Transverse colon (tissue), 4 donors: Measurements from ENCODE around the gene PCDHGA1. TPM values are rescaled to one million over a fixed set of nuclear protein-coding genes. Genes with fewer than 3 reads are reported as not detected.

ENCODE experiments used
- DNase-seq: peaks from one replicate; pipeline ENCODE4 v3.0.0-alpha.2; 2019
- H3K27ac ChIP-seq, 4 donors: fragments of 200-600 bp; sonication (generic); 2 replicates each; pipeline ENCODE4 v1.5.1; 2016 to 2018; ENCODE audit warnings: inconsistent platforms in 4 of 4
- H3K27me3 ChIP-seq: fragments of 200-600 bp; sonication (generic); 2 replicates; pipeline ENCODE4 v1.5.1; 2017; ENCODE audit warnings: inconsistent platforms
- H3K36me3 ChIP-seq, 4 donors: fragments of 200-600 bp; sonication (generic); 2 replicates each; pipeline ENCODE4 v1.5.1; 2017 to 2019; ENCODE audit warnings: inconsistent platforms in 4 of 4
- H3K4me1 ChIP-seq, 4 donors: fragments of 200-600 bp; sonication (generic); 2 replicates each; pipeline ENCODE4 v1.5.1; 2017 to 2020; ENCODE audit warnings: inconsistent platforms in 4 of 4
- H3K4me3 ChIP-seq, 4 donors: fragments of 200-600 bp; sonication (generic); 1 replicate in 1 of 4; 2 replicates in 3 of 4; pipeline versions ENCODE4 v1.5.1 to v1.6.1; 2017 to 2019; ENCODE audit warnings: inconsistent platforms in 4 of 4
- H3K9me3 ChIP-seq, 2 donors: fragments of 200-600 bp; sonication (generic); 2 replicates each; pipeline ENCODE4 v1.5.1; 2017 to 2019; ENCODE audit warnings: inconsistent platforms in 2 of 2
- CTCF ChIP-seq, 5 experiments: fragments of 200-600 bp in 3 of 5; fragments of 450-650 bp in 2 of 5; sonication (generic) in 3 of 5; IDR thresholded peaks; 1 replicate in 2 of 5; 2 replicates in 3 of 5; pipeline ENCODE4 v1.5.1; 2016 to 2017; ENCODE audit warnings: antibody characterized with exemption in 5 of 5, inconsistent platforms in 3 of 5, mild to moderate bottlenecking in 2 of 5, moderate library complexity in 1 of 5
- EP300 ChIP-seq: sonication (generic); formaldehyde crosslinking; IDR thresholded peaks from one replicate; pipeline ENCODE4 v1.6.1; 2017; ENCODE audit warnings: antibody characterized with exemption, low read depth
- POLR2A ChIP-seq: fragments of 450-650 bp; IDR thresholded peaks from one replicate; pipeline ENCODE4 v1.6.1; 2016; ENCODE audit warnings: antibody characterized with exemption, mild to moderate bottlenecking, moderate library complexity
- POLR2AphosphoS5 ChIP-seq, 3 donors: sonication (generic); formaldehyde crosslinking; IDR thresholded peaks; one replicate each; pipeline ENCODE4 v1.6.1; 2016; ENCODE audit warnings: antibody characterized with exemption in 3 of 3
- WGBS, 2 donors: methylation state at CpG; one replicate each; pipeline ENCODE4 v1.1.5; 2018; ENCODE audit warnings: low coverage in 1 of 2; 5-methylcytosine and 5-hydroxymethylcytosine counted together
- in situ Hi-C, 4 donors: fragments of 200-750 bp; cut with MboI; loops; one replicate each; pipeline versions ENCODE4 v1.15.0 to v1.15.1; 2017; ENCODE audit warnings: low sequenced_read_pairs in 3 of 4, low pct_ligation_motif_present in 1 of 4, low pct_unique_long_range_greater_than_20kb in 1 of 4
- intact Hi-C: fragments of 100-400 bp; cut with DNase I; formaldehyde crosslinking; loops from one replicate; pipeline ENCODE4 v1.15.1; 2023; ENCODE audit warnings: low total_unique reads
- total RNA-seq, 4 donors: library from RNA; depleted of rRNA; stranded (reverse); fragments of >200 nt; gene quantifications; one replicate each; pipeline ENCODE4 v1.1.0, GENCODE V29; 2016

PCDHGA1 gene
- total RNA-seq, 4 donors from 2014 or later = 0.55 to 0.64 TPM; not detected in 2

- Histone ChIP-seq H3K4me3 (no peak overlapping the region), H3K27me3 (no peaks in the 10 kb centered on the region), H3K9me3 (peaks cover 65 to 83% of the 10 kb centered on the region in 2 donors), H3K36me3 (no peaks in the 10 kb centered on the region), H3K27ac (no peak overlapping the region), H3K4me1 (no peaks in the 10 kb centered on the region)
- no peak for DNase-seq
- in situ Hi-C loops = no loop called here
- WGBS, 2 donors = 74% methylated on average over 2 of the region's 2 CpGs
- intact Hi-C loops = no loop called here
- no peak for TF ChIP-seq POLR2AphosphoS5 (IDR thresholded peaks at IDR 0.05)
- TF ChIP-seq CTCF (IDR thresholded peaks at IDR 0.05) = no peak
- no peak for TF ChIP-seq POLR2A
- no peak for TF ChIP-seq EP300
Measured at GRCh38 chr5:141434006-141434405, 103.7 kb downstream of the PCDHGA1 start.

DNA sequence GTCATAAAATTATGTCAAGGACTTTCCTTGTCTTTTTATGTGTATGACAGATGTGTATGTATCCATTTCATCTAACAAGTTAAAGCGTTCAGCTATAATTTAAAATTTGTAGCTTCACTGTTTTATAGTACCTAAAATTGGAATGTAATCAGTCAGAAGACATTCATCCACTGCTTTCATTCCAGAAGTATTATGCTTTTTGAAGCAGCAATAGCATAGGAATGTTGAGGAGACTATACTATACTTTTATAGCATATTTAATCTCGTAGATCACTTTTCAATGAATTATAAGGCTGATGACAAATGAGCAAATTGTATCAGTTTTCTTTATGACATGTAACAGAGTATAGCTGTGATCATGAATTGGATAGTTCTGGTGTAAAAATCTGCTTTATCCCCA is 106.9 kb downstream of the PCDHGA1 start:
- 80 to 94% methylated on average over 2 of the region's 2 CpGs for WGBS, 2 donors
- Histone ChIP-seq H3K27me3 (no peaks in the 10 kb centered on the region), H3K36me3 (no peaks in the 10 kb centered on the region), H3K27ac (no peak overlapping the region), H3K9me3 (peaks cover 58 to 76% of the 10 kb centered on the region in 2 donors), H3K4me3 (no peak overlapping the region), H3K4me1 (no peaks in the 10 kb centered on the region)
- in situ Hi-C loops = no loop called here
- intact Hi-C loops = no loop called here
- no peak for DNase-seq
- TF ChIP-seq POLR2AphosphoS5 (IDR thresholded peaks at IDR 0.05) = no peak
- no peak for TF ChIP-seq EP300
- no peak for TF ChIP-seq POLR2A
- no peak for TF ChIP-seq CTCF (IDR thresholded peaks at IDR 0.05)

DNA sequence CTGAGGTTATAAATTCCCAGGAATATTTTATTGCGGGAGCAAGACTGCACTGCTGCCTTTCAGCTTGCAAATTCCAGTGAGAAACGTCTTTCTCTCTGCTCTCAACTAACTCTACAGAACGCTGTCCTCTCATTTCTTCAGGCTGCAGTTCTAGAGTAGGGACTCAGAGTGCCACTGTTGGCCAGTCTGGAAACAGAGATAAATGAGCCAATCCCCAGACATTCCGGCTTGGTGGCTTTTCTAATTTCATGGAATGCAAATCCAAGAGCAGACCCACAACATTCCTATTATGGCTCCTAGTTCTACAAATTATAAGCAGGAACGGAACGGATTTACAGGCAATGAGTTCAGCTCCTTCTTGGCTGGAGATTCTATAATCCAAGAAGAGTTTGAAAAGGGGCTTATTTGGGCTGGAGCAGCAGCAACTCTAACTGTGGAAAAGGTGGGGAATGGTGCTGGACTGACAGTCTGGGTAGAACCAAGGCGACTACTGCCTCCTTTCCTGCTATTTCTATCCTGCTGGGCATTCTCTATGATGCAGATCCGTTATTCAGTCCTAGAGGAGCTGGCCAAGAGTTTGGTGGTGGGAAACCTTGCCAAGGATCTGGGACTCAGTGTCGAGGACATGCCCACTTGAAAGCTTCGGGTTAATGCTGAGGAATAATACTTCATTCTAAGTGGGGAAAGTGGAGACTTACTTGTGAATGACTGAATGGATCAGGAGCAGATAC is 109.3 kb downstream of the PCDHGA1 start:
- no peak for DNase-seq
- in situ Hi-C loops = no loop called here

GRCh38 chr5:141440341-141440740 is 110.0 kb downstream of the PCDHGA1 start:
- in situ Hi-C loops = no loop called here
- Histone ChIP-seq H3K27me3 (no peaks in the 10 kb centered on the region), H3K4me3 (no peak overlapping the region), H3K27ac (no peak overlapping the region), H3K9me3 (peaks cover 42 to 53% of the 10 kb centered on the region in 2 donors), H3K36me3 (no peaks in the 10 kb centered on the region), H3K4me1 (no peaks in the 10 kb centered on the region)
- 90 to 95% methylated on average over 9 of the region's 9 CpGs for whole genome bisulfite sequencing, 2 donors
- TF ChIP-seq POLR2A (no peak), CTCF (IDR thresholded peaks at IDR 0.05) (no peak), POLR2AphosphoS5 (IDR thresholded peaks at IDR 0.05) (no peak), EP300 (no peak)
- intact Hi-C loops = no loop called here
- DNase-seq = no peak

More for the DNA sequence above, 109.3 kb downstream of the PCDHGA1 start:
- Histone ChIP-seq H3K4me3 (no peak overlapping the region), H3K9me3 (peaks cover 44 to 55% of the 10 kb centered on the region in 2 donors), H3K36me3 (no peaks in the 10 kb centered on the region), H3K4me1 (no peaks in the 10 kb centered on the region), H3K27me3 (no peaks in the 10 kb centered on the region), H3K27ac (no peak overlapping the region)
- intact Hi-C loops = no loop called here
- no peak for TF ChIP-seq POLR2A
- no peak for TF ChIP-seq CTCF (IDR thresholded peaks at IDR 0.05)
- 75 to 81% methylated on average over 7 to 10 of the region's 10 CpGs for WGBS, 2 donors
